HG02623 (cell line): ENCODE data around the gene CD2.

ENCODE experiments used
- ATAC-seq: cut with Tn5 transposase; IDR thresholded peaks from one replicate; pipeline ENCODE4 v1.9.1; 2021; ENCODE audit warnings: moderate library complexity; ENCODE audit not compliant: unreplicated experiment

CD2 gene

GRCh38 chr1:116726872-116727820, 27.1 kb upstream of the CD2 start:
- ATAC-seq, result no peak

GRCh38 chr1:116731439-116731838, 22.8 kb upstream of the CD2 start:
- no peak for ATAC-seq

- ATAC-seq, result no peak
Observed at GRCh38 chr1:116732726-116733125, 21.5 kb upstream of the CD2 start.

DNA sequence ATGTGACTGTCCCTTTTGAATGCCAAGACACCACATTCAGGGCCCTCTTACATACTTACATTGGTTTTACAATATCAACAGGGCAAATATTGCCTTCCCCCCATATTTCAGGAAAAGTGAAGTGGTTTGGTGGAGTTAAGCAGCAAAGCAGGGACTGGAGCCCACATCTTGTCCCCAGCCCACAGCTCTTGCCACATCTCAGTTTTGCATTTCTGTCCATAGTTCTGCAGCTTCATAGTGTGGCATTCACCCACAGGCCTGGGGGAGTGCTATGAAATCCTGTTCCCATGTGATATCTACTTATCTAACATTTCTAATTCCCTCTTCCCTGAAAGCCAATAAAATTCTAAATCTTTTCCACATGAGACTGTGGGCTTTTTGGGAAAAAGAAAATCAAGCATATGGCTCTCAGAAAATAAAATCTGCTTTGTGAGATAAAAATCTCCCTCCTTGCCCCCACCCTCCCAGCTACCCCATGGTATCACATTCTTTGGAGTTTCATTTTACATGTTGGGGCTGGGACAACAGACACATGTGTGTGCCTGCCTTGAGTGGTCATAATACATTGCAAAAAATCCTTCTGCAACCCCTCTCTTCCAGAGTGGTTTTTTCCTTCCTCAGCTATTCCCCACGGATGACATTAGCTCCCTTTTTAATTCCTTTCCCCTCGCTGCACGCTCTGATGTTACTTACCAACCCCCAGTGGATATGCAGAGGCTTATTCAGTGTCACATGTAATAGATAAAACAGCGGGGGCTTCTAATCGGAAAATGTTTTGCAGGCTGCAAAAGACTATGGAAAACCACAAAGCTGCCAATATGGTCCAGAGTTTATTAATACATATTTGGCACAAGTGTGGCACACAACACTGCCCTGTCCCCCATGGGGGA, 20.5 kb upstream of the CD2 start:
- no peak for ATAC-seq

GRCh38 chr1:116735246-116735645, 19.0 kb upstream of the CD2 start:
- no peak for ATAC-seq

- peak; percentile 45 for ATAC-seq
Observed at GRCh38 chr1:116737020-116737854, 17.0 kb upstream of the CD2 start.

GRCh38 chr1:116737855-116738321, 16.3 kb upstream of the CD2 start:
- no peak for ATAC-seq

- ATAC-seq, result peak; percentile 63
Observed at GRCh38 chr1:116738673-116739370, 15.4 kb upstream of the CD2 start.

DNA sequence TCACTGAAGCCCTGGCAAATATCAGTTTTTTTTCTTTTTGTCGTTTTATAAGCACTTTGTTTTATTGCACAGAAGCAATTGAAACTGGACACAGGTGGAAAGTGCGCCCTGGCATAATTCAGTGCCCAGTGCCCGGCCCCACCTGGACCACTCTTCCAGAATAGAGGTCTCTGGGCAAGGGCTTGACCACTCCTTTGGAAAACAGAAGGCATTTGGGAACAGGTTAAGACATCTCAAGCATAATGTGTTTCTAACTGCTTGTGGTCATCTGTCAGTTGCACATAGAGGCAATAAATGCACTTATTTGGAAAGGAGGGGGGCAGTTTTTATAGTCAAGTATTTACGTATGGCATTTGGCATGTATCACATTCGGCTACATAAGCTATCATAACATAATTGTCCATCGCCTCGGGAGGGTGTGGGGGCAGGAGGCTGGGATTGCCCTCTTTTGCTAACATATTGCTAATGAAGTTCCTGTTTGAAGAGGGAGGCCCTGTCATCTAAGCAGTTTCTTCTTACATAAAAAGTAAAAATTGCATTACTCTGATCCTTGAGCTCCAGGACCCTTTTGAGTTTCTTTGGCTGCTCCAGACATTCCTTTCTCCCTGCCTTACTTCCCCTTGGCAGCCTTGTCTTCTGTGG, 14.7 kb upstream of the CD2 start:
- ATAC-seq, result no peak

- no peak for ATAC-seq
Observed at GRCh38 chr1:116740296-116740695, 13.9 kb upstream of the CD2 start.

GRCh38 chr1:116740746-116741145, 13.5 kb upstream of the CD2 start:
- ATAC-seq, result no peak

- no peak for ATAC-seq
Observed at GRCh38 chr1:116741836-116742565, 12.2 kb upstream of the CD2 start.

- no peak for ATAC-seq
Observed at GRCh38 chr1:116743535-116743934, 10.7 kb upstream of the CD2 start.

DNA sequence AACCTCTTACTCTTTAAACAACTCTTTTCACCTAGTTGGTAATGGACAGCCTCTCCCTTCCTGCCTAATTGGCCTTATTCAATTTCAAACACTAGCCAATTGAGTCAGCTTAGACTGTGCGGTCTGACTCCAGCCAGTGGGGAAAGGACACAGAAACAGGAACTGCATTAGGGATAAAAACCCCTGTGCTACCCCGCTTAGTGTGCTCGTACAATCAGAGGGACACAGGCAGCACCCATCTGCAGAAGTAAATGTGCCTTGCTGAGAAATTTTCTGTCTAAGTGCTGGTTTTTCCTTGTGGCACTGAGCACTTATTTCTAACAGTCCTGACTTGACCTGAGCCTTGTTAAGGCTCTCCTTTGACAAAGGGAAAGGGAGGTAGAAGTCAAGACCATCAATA, 6.0 kb upstream of the CD2 start:
- ATAC-seq, result no peak

DNA sequence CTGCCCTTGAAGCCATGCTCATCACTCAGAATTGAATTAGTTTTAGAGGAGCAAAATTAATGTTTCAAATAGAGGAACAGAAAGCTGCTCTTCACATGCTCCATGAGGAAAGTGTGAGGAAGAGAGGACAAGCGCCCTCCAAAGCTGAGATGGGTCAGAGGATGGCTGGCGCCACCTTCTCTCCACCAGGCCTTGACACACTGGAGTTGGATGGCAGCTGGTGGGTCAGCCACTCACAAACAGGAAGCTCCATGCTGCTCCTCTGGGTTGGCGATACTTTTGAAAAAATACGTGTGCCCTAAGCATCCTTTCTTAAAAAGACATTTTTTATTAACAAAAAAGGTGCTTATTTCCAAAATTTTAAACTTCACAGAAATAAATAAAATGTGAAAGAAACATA, 3.1 kb upstream of the CD2 start:
- no peak for ATAC-seq

GRCh38 chr1:116751621-116752020, 2.6 kb upstream of the CD2 start:
- no peak for ATAC-seq

- ATAC-seq, result no peak
Observed at GRCh38 chr1:116753312-116753711, 918 bp upstream of the CD2 start.

GRCh38 chr1:116755066-116755465, 836 bp downstream of the CD2 start:
- ATAC-seq, result no peak

DNA sequence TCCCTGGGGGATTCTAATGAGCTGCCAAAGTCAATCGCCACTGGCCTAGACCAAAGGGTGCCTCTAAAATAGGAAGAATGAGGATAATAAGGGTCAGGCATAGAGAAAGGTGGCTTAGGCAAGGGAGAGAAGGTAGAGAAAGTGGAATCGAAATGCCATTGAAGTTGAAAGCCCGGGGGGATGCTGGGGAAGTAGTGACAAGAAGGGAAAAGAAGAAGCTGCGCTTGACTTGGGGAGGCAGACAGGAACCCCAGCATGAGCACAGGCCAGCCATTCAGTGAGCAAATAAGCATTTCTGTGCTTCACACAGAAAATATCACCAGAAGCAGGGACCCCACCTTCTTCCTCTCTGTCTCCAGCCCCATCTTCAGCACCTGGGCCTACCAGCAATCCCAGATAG, 1.5 kb downstream of the CD2 start:
- ATAC-seq, result no peak
